ENCODE data around the gene TMTC3.
"Not testable (repeated sequence)": the region's sequence is repeated elsewhere in the genome, so short reads cannot be mapped to it uniquely, and the experiment has no call there.

The TMTC3 gene

DNA sequence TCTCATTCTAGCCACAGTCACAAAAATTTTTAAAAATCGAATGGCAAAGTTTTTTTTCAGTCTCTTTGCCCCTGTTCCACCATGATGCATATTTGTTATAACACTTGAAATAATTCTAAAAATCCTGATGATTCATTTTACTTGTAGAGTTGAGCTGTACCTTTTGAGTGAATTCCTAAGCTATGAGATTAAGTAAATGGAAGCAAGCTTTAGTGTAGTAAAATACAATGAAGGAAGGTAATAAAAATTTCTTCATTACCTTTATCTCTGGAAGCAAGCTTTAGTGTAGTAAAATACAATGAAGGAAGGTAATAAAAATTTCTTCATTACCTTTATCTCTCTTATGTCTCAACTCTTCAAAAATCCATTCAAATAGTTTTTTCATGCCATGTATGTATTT lies 46.1 kb downstream of the TMTC3 start:
- no peak for TF ChIP-seq Cebpa-rat (IDR thresholded peaks at IDR 0.05)
- H3K4me2 ChIP-seq: no peak overlapping the region

DNA sequence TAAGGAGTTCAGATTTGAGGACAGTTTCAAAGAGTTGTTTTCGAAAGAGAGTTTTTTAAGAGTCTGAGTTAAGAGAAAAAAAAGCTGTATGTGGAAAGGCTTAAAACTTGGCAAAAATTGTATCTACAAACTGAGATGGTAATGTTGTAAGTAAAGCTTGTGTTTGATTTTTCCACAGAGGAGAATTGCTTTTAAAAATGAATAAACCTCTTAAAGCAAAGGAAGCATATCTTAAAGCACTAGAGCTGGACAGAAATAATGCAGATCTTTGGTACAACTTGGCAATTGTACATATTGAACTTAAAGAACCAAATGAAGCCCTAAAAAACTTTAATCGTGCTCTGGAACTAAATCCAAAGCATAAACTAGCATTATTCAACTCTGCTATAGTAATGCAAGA lies 50.3 kb downstream of the TMTC3 start:
- no peak for TF ChIP-seq Cebpa-rat (IDR thresholded peaks at IDR 0.05)
- Histone ChIP-seq H3K9me3 (no peaks in the 10 kb centered on the region), H4K20me1 (no peaks in the 10 kb centered on the region), H3K4me3 (no peak overlapping the region), H3K9ac (no peak overlapping the region), H3K27me3 (no peaks in the 10 kb centered on the region), H3K4me1 (no peaks in the 10 kb centered on the region), H3K4me2 (no peak overlapping the region), H3K36me3 (peaks cover 18% of the 10 kb centered on the region; the same call in 1 of the 2 replicates), H3K27ac (no peak overlapping the region)

More for the DNA sequence above, 46.1 kb downstream of the TMTC3 start:
- no peaks in the 10 kb centered on the region for H3K4me1 ChIP-seq
- H4K20me1 ChIP-seq: no peaks in the 10 kb centered on the region
- no peak overlapping the region for H3K4me3 ChIP-seq
- peaks cover 13% of the 10 kb centered on the region for H3K36me3 ChIP-seq
- no peaks in the 10 kb centered on the region for H3K27me3 ChIP-seq
- H3K9me3 ChIP-seq: no peaks in the 10 kb centered on the region
- H3K27ac ChIP-seq: no peak overlapping the region
- H3K9ac ChIP-seq: no peak overlapping the region

DNA sequence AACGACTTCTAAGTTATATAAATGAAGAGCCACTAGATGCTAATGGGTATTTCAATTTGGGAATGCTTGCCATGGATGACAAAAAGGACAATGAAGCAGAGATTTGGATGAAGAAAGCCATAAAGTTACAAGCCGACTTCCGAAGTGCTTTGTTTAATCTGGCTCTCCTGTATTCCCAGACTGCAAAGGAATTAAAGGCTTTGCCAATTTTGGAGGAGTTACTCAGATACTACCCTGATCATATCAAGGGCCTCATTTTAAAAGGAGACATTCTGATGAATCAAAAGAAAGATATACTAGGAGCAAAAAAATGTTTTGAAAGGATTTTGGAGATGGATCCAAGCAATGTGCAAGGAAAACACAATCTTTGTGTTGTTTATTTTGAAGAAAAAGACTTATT lies 52.8 kb downstream of the TMTC3 start:
- Histone ChIP-seq H3K27ac (no peak overlapping the region), H3K9me3 (no peaks in the 10 kb centered on the region), H3K4me3 (no peak overlapping the region), H3K4me2 (no peak overlapping the region), H3K9ac (no peak overlapping the region), H3K27me3 (no peaks in the 10 kb centered on the region), H3K4me1 (no peaks in the 10 kb centered on the region), H4K20me1 (no peaks in the 10 kb centered on the region), H3K36me3 (peaks cover 18% of the 10 kb centered on the region; the same call in 1 of the 2 replicates)
- no peak for TF ChIP-seq Cebpa-rat (IDR thresholded peaks at IDR 0.05)

DNA sequence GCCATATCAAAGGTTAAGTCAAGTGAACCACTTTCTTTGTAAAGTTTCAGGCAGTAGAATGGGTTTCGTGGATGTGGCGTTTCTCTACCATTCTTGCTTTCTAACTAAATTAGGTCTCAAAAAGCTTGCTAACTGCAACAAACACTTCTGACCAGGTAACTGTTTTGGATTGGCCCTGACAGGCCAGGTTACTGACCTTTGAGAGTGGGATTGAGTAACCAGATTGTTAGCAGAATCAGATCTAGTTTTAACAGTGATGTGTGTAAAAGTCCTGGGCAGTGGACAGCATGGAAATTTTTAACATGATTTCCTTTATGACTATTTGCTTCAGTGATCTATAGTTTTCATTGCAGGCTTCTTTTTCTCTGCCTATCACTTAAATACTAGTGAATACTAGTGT lies 57.9 kb downstream of the TMTC3 start:
- Histone ChIP-seq H4K20me1 (no peaks in the 10 kb centered on the region), H3K9ac (no peak overlapping the region), H3K36me3 (peaks cover 8% of the 10 kb centered on the region; the same call in 1 of the 2 replicates), H3K27me3 (no peaks in the 10 kb centered on the region), H3K27ac (no peak overlapping the region), H3K4me2 (no peak overlapping the region), H3K9me3 (peaks cover 23% of the 10 kb centered on the region), H3K4me1 (no peaks in the 10 kb centered on the region), H3K4me3 (no peak overlapping the region)
- no peak for TF ChIP-seq Cebpa-rat (IDR thresholded peaks at IDR 0.05)

- H3K36me3 ChIP-seq: no peaks in the 10 kb centered on the region
- no peak overlapping the region for H3K4me2 ChIP-seq
- peaks cover 23% of the 10 kb centered on the region for H3K9me3 ChIP-seq
- no peak overlapping the region for H3K27ac ChIP-seq
- no peak overlapping the region for H3K4me3 ChIP-seq
- no peak for TF ChIP-seq Cebpa-rat (IDR thresholded peaks at IDR 0.05)
- H3K27me3 ChIP-seq: no peaks in the 10 kb centered on the region
- no peaks in the 10 kb centered on the region for H4K20me1 ChIP-seq
- no peak overlapping the region for H3K9ac ChIP-seq
- H3K4me1 ChIP-seq: no peaks in the 10 kb centered on the region
Measured at GRCh38 chr12:88202500-88202899, 60.4 kb downstream of the TMTC3 start.

GRCh38 chr12:88206601-88207000 lies 64.5 kb downstream of the TMTC3 start:
- no peak overlapping the region for H3K4me2 ChIP-seq

GRCh38 chr12:88207921-88208620 lies 66.0 kb downstream of the TMTC3 start:
- Histone ChIP-seq H3K27me3 (no peaks in the 10 kb centered on the region), H3K4me2 (no peak overlapping the region), H3K36me3 (no peaks in the 10 kb centered on the region), H4K20me1 (no peaks in the 10 kb centered on the region), H3K9me3 (peaks cover 37% of the 10 kb centered on the region), H3K9ac (no peak overlapping the region), H3K27ac (no peak overlapping the region), H3K4me1 (no peaks in the 10 kb centered on the region), H3K4me3 (no peak overlapping the region)
- TF ChIP-seq Cebpa-rat (IDR thresholded peaks at IDR 0.05): no peak

More at GRCh38 chr12:88206601-88207000, 64.5 kb downstream of the TMTC3 start:
- Histone ChIP-seq H3K27ac (no peak overlapping the region), H3K4me3 (no peak overlapping the region), H3K36me3 (no peaks in the 10 kb centered on the region), H3K27me3 (no peaks in the 10 kb centered on the region), H4K20me1 (no peaks in the 10 kb centered on the region), H3K9ac (no peak overlapping the region), H3K9me3 (peaks cover 39% of the 10 kb centered on the region), H3K4me1 (no peaks in the 10 kb centered on the region)
- no peak for TF ChIP-seq Cebpa-rat (IDR thresholded peaks at IDR 0.05)

DNA sequence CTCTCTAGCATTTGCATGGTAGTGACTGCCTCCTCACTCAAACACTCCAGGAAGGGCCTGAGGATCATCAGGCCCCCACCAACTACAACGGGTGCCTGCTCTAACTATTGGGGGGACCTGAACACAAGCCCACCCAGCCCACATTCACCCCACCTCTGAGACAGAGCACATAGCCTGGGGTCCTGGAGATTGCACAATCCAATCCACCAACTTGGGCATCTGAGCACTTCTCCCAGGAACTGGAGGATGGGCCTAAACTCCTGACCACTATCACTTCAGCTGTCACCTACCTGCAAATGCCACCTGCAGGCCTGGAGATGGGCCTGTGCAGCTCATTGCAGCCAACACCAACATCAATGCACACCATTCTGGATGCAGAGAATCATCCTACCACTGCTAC lies 66.6 kb downstream of the TMTC3 start:
- no peaks in the 10 kb centered on the region for H3K36me3 ChIP-seq
- H3K4me2 ChIP-seq: no peak overlapping the region
- no peaks in the 10 kb centered on the region for H3K27me3 ChIP-seq
- no peak overlapping the region for H3K27ac ChIP-seq
- H3K4me1 ChIP-seq: no peaks in the 10 kb centered on the region
- H3K9ac ChIP-seq: no peak overlapping the region
- H3K4me3 ChIP-seq: no peak overlapping the region
- peaks cover 33% of the 10 kb centered on the region for H3K9me3 ChIP-seq
- H4K20me1 ChIP-seq: no peaks in the 10 kb centered on the region
- no peak for TF ChIP-seq Cebpa-rat (IDR thresholded peaks at IDR 0.05)

DNA sequence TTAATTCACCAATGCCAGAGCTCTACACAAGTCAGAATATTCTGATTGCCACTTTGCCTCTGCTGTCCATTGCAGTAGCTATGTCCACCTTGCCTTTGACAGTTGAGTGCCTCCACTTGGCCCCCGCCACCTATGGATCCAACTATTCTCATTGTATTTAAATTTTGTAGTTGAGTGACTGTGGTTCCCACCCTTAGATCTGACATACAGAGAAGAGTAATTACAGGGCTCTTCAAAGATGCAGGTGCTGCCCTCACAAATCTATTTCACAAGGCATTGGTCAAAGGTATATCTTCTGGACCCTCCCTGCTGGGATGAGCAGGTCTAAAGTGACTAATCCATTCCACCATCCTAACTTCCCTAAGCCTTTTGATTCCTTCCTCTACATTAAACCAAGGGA lies 68.2 kb downstream of the TMTC3 start:
- not testable (repeated sequence) for H3K27me3 ChIP-seq, H4K20me1 ChIP-seq, H3K4me1 ChIP-seq, H3K36me3 ChIP-seq, H3K4me3 ChIP-seq, H3K27ac ChIP-seq, H3K4me2 ChIP-seq, H3K9ac ChIP-seq
- H3K9me3 ChIP-seq: peaks cover 29% of the 10 kb centered on the region

DNA sequence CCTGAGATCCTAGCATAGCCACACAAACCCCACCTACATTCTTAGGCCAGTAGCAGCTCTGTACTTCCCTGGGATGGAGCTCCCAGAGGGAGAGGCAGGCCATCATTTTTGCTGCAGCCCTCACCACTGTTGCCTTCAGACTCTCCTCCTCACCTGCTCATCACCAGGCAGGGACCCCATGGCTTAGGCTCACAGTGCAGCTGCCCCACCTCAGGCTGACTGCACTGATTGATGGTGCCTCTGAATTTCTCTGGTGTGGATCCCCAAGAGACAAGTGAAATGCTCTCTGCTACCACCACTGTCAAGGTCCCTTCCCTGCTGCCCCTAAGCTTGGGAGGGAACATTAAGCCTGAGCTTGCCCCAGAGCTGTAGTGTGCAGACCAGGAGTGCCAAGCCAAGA lies 76.2 kb downstream of the TMTC3 start:
- no peak for TF ChIP-seq Cebpa-rat (IDR thresholded peaks at IDR 0.05)
- H3K9ac ChIP-seq: no peak overlapping the region
- H3K27me3 ChIP-seq: no peaks in the 10 kb centered on the region
- no peak overlapping the region for H3K4me2 ChIP-seq
- H3K36me3 ChIP-seq: no peaks in the 10 kb centered on the region
- H3K27ac ChIP-seq: no peak overlapping the region
- no peaks in the 10 kb centered on the region for H3K4me1 ChIP-seq
- no peak overlapping the region for H3K4me3 ChIP-seq
- H3K9me3 ChIP-seq: peaks cover 32% of the 10 kb centered on the region
- no peaks in the 10 kb centered on the region for H4K20me1 ChIP-seq

GRCh38 chr12:88219861-88220260 lies 77.8 kb downstream of the TMTC3 start:
- no peaks in the 10 kb centered on the region for H4K20me1 ChIP-seq
- H3K27me3 ChIP-seq: no peaks in the 10 kb centered on the region
- no peak overlapping the region for H3K9ac ChIP-seq
- H3K9me3 ChIP-seq: peaks cover 24% of the 10 kb centered on the region
- H3K4me1 ChIP-seq: no peaks in the 10 kb centered on the region
- no peak overlapping the region for H3K27ac ChIP-seq
- no peak for TF ChIP-seq Cebpa-rat (IDR thresholded peaks at IDR 0.05)
- no peak overlapping the region for H3K4me2 ChIP-seq
- H3K36me3 ChIP-seq: no peaks in the 10 kb centered on the region
- H3K4me3 ChIP-seq: no peak overlapping the region

All from BLaER1 (cell line).